Sigmoid colon (tissue), 3 donors: Measurements from ENCODE around the gene CDK13.

Experiments used
- CTCF ChIP-seq, 4 experiments: fragments of 450-650 bp in 3 of 4; fragments of 200-600 bp in 1 of 4; IDR thresholded peaks; one replicate each; pipeline ENCODE4 v1.5.1; 2016 to 2019; ENCODE audit warnings: antibody characterized with exemption in 4 of 4, mild to moderate bottlenecking in 3 of 4, moderate library complexity in 2 of 4
- POLR2A ChIP-seq, 2 donors: fragments of 450-650 bp; IDR thresholded peaks; one replicate each; pipeline ENCODE4 v1.6.1; 2016; ENCODE audit warnings: antibody characterized with exemption in 2 of 2, mild to moderate bottlenecking in 2 of 2, moderate library complexity in 2 of 2

GRCh38 chr7:40033826-40034225, 83.8 kb downstream of the CDK13 start:
- TF ChIP-seq CTCF (IDR thresholded peaks at IDR 0.05) (no peak), POLR2A (IDR thresholded peaks at IDR 0.05) (no peak)
